OCI-LY7 (cell line): ENCODE results near the gene HPDL. TPM values are rescaled to one million over a fixed set of nuclear protein-coding genes. Genes with fewer than 3 reads are reported as not detected.
A peak's percentile ranks its signal among the peaks of the same experiment; 100 is the strongest.

Source experiments
- BruUV-seq: library from RNA; stranded (reverse); fragments of 400-500 nt; replicated peaks from 2 replicates; lab custom pipeline; 2021; lab: Mats Ljungman, UMichigan
- CTCF ChIA-PET: fragments of 300-600 bp; sonication (Branson Sonifier 250); formaldehyde crosslinking; loops from one replicate; lab custom pipeline; 2022; ENCODE audit warnings: antibody characterized with exemption; ENCODE audit not compliant: unreplicated experiment; lab: Charles Lee
- POLR2A ChIA-PET: fragments of 300-600 bp; sonication (Branson Sonifier 250); formaldehyde crosslinking; loops from one replicate; lab custom pipeline; 2022; ENCODE audit warnings: antibody characterized with exemption; lab: Charles Lee
- DNase-seq: peaks from one replicate; pipeline ENCODE4 v3.0.0-alpha.2; 2015; ENCODE audit warnings: low spot score
- H2AFZ ChIP-seq: fragments of 200-600 bp; sonication (generic), shearing (Covaris generic); 2 replicates; pipeline ENCODE4 v1.6.1; 2014; ENCODE audit warnings: mild to moderate bottlenecking, antibody characterized with exemption, low read length, moderate library complexity
- H3K27ac ChIP-seq: fragments of 200-600 bp; sonication (generic); 2 replicates; pipeline ENCODE4 v1.5.1; 2014; ENCODE audit warnings: mixed run types, low read depth, mild to moderate bottlenecking, moderate library complexity, low read length, inconsistent platforms; ENCODE audit not compliant: poor library complexity, severe bottlenecking
- H3K36me3 ChIP-seq: fragments of 200-600 bp; sonication (generic); 2 replicates; pipeline ENCODE4 v1.6.1; 2014; ENCODE audit warnings: mild to moderate bottlenecking, antibody characterized with exemption, low read length, moderate library complexity, mixed read lengths; ENCODE audit not compliant: insufficient read depth
- H3K4me1 ChIP-seq: fragments of 200-600 bp; sonication (generic); 2 replicates; pipeline ENCODE4 v1.5.1; 2014; ENCODE audit warnings: mild to moderate bottlenecking, low read length; ENCODE audit not compliant: insufficient read depth, poor library complexity, severe bottlenecking
- H3K4me2 ChIP-seq: fragments of 200-600 bp; sonication (generic); 2 replicates; pipeline ENCODE4 v1.6.1; 2014; ENCODE audit warnings: mild to moderate bottlenecking, low read length
- H3K4me3 ChIP-seq: fragments of 200-600 bp; sonication (generic); 2 replicates; pipeline ENCODE4 v1.5.1; 2014; ENCODE audit warnings: mild to moderate bottlenecking, low read depth, low read length; ENCODE audit not compliant: poor library complexity, severe bottlenecking
- H3K79me2 ChIP-seq: fragments of 200-600 bp; sonication (generic); 2 replicates; pipeline ENCODE4 v1.6.1; 2016; ENCODE audit warnings: low read depth, mild to moderate bottlenecking, low read length, moderate library complexity, mixed read lengths; ENCODE audit not compliant: insufficient read depth
- H3K9me2 ChIP-seq: fragments of 200-600 bp; sonication (generic); 2 replicates; pipeline ENCODE4 v1.6.1; 2016; ENCODE audit warnings: mild to moderate bottlenecking, low read length, mixed read lengths; ENCODE audit not compliant: insufficient read depth
- H3K9me3 ChIP-seq: fragments of 200-600 bp; sonication (generic); 2 replicates; pipeline ENCODE4 v1.6.1; 2014; ENCODE audit warnings: mild to moderate bottlenecking, mixed run types, low read length, mixed read lengths
- H4K20me1 ChIP-seq: fragments of 200-600 bp; sonication (generic); 2 replicates; pipeline ENCODE4 v1.6.1; 2014; ENCODE audit warnings: mild to moderate bottlenecking, antibody characterized with exemption, low read length, moderate library complexity, mixed read lengths; ENCODE audit not compliant: insufficient read depth
- EZH2phosphoT487 ChIP-seq: fragments of 200-600 bp; sonication (generic); IDR thresholded peaks from 2 replicates; pipeline ENCODE4 v1.6.1; 2018; ENCODE audit warnings: low read depth, borderline replicate concordance, mild to moderate bottlenecking, mixed run types, antibody characterized with exemption, low read length, moderate library complexity, mixed read lengths
- intact Hi-C: fragments of 100-400 bp; cut with micrococcal nuclease; formaldehyde crosslinking; loops from one replicate; pipeline ENCODE4 v1.10.0; 2022; ENCODE audit not compliant: unreplicated experiment
- total RNA-seq, 2 experiments: library from RNA; depleted of rRNA in 1 of 2; stranded (reverse); fragments of >200 nt in 1 of 2; shearing (Covaris generic) in 1 of 2; gene quantifications; 2 replicates each; pipeline ENCODE4 v1.2.3, GENCODE V29; 2014 to 2022
- TF ChIP-seq, protein P1 (sequence below): fragments of 200-600 bp; sonication (generic); conservative IDR thresholded peaks from 2 replicates; pipeline ENCODE4 v1.5.1; 2014; ENCODE audit warnings: mild to moderate bottlenecking, antibody characterized with exemption, low read length, moderate library complexity, mixed read lengths

The HPDL gene
- total RNA-seq, 2 experiments from 2014 or later = 25.2 to 25.8 TPM

- no peak overlapping the region for H2AFZ ChIP-seq
- H3K9me3 ChIP-seq = no peaks in the 10 kb centered on the region; the same call in 1 of the 2 replicates
- H3K79me2 ChIP-seq = peaks cover 34% of the 10 kb centered on the region
- H4K20me1 ChIP-seq = no peaks in the 10 kb centered on the region
- TF ChIP-seq EZH2phosphoT487 = no peak
- TF ChIP-seq, protein P1, sequence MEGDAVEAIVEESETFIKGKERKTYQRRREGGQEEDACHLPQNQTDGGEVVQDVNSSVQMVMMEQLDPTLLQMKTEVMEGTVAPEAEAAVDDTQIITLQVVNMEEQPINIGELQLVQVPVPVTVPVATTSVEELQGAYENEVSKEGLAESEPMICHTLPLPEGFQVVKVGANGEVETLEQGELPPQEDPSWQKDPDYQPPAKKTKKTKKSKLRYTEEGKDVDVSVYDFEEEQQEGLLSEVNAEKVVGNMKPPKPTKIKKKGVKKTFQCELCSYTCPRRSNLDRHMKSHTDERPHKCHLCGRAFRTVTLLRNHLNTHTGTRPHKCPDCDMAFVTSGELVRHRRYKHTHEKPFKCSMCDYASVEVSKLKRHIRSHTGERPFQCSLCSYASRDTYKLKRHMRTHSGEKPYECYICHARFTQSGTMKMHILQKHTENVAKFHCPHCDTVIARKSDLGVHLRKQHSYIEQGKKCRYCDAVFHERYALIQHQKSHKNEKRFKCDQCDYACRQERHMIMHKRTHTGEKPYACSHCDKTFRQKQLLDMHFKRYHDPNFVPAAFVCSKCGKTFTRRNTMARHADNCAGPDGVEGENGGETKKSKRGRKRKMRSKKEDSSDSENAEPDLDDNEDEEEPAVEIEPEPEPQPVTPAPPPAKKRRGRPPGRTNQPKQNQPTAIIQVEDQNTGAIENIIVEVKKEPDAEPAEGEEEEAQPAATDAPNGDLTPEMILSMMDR = no peak
- no peak for DNase-seq
- H3K4me1 ChIP-seq = peaks cover 39% of the 10 kb centered on the region
- no peak overlapping the region for H3K27ac ChIP-seq
- H3K4me2 ChIP-seq = 0 out of 2 replicates have a peak overlapping the region, but pooled peaks have one; percentile 73
- ChIA-PET POLR2A (interaction anchor here (0.5 to 1.0 kb wide), 4 partner anchors 12 to 180 kb away, joined by 3 to 8 read pairs (median 5); no protein-coding TSS in a partner anchor), CTCF (no interaction called here)
- intact Hi-C loops = no loop called here
- peaks cover 42% of the 10 kb centered on the region for H3K36me3 ChIP-seq
- BruUV-seq = no TSS peak
- H3K4me3 ChIP-seq = no peak overlapping the region
- no peaks in the 10 kb centered on the region for H3K9me2 ChIP-seq
These were observed 11.1 kb downstream of the HPDL start for GRCh38 chr1:45337630-45338325.

DNA sequence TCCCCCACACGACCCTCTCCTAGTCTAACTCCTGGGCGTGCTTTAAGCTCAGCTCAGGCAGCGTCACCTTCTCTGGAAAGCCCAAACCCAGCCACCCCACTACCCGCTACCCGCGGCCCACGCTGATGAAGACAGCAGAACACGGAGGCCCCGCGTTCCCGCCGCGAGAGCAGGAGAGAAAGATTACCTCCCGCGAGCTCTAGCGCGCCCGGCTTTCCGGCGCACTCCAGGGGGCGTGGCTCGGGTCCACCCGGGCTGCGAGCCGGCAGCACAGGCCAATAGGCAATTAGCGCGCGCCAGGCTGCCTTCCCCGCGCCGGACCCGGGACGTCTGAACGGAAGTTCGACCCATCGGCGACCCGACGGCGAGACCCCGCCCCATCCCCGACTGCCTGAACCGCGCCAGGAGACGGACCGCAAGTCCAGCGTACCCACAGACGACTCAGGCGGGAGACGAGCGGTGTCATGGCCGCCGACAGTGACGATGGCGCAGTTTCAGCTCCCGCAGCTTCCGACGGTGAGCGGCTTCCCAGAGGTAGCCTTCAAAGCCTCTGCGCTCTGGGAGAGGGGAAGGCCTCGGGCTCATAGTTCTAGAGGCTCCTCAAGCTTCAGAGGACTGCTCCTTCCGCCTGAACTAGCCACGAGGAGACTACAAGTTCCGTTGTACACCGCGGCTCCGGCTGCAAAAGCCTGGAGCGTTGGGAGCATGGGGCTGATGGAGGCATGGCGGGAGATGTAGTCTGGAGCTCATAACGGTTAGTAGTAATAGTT, 13.3 kb downstream of the HPDL start, which contains the start of the genes MUTYH and TOE1:
Gene MUTYH (minus strand): TSS at position 652 of the 770 bp plus-strand sequence. CDS start 5,935 bp downstream, outside the sequence.
Gene TOE1 (plus strand): TSS at position 382 of the 770 bp plus-strand sequence. CDS start 83 bp downstream, at position 465.
- peak within 1 kb of the TSS; percentile 81 for H3K4me3 ChIP-seq
- peaks cover 52% of the 10 kb centered on the region for H3K36me3 ChIP-seq
- H2AFZ ChIP-seq = peak within 1 kb of the TSS; percentile 40
- intact Hi-C loops = loop anchor here (1.0 to 5.0 kb wide), 5 partner anchors 12 to 346 kb away; partner anchors contain the start of genes GPBP1L1, NASP and TESK2
- DNase-seq = peak; percentile 95
- no TSS peak for BruUV-seq
- H3K4me1 ChIP-seq = peaks cover 28% of the 10 kb centered on the region
- H3K27ac ChIP-seq = peak within 1 kb of the TSS; percentile 85
- H3K4me2 ChIP-seq = peak within 1 kb of the TSS; percentile 95
- H3K9me3 ChIP-seq = no peaks in the 10 kb centered on the region; the same call in 1 of the 2 replicates
- H3K9me2 ChIP-seq = no peaks in the 10 kb centered on the region
- CTCF ChIA-PET = interaction anchor here (0.5 to 1.6 kb wide), 9 partner anchors 35 to 998 kb away, joined by 3 to 8 read pairs (median 6); partner anchors contain the start of genes CCDC163 and MMACHC
- peaks cover 34% of the 10 kb centered on the region for H3K79me2 ChIP-seq
- H4K20me1 ChIP-seq = no peaks in the 10 kb centered on the region
- TF ChIP-seq, protein P1 = no peak
- no peak for TF ChIP-seq EZH2phosphoT487
- POLR2A ChIA-PET = interaction anchor here (0.5 to 3.5 kb wide), 33 partner anchors 9 to 618 kb away, joined by 3 to 45 read pairs (median 4); partner anchors contain the start of genes AKR1A1, CCDC163, HPDL and MMACHC
